Measurements from ENCODE around the gene ACTN2. TPM values are rescaled to one million over a fixed set of nuclear protein-coding genes. Genes with fewer than 3 reads are reported as not detected.

The ACTN2 gene
- total RNA-seq, 1 donor from 2014 or later: 0.54 TPM

GRCh38 chr1:236760480-236760879 lies 74.2 kb downstream of the ACTN2 start:
- H3K4me1 Mint-ChIP-seq: no peaks in the 10 kb centered on the region
- no peak overlapping the region for H3K4me3 Mint-ChIP-seq
- H3K27me3 Mint-ChIP-seq (ENCODE audit: low read depth): no peaks in the 10 kb centered on the region
- DNase-seq (ENCODE audit: low read depth, low spot score): no peak
- no peaks in the 10 kb centered on the region for H3K36me3 Mint-ChIP-seq (ENCODE audit: low read depth)
- H3K9me3 Mint-ChIP-seq: no peaks in the 10 kb centered on the region
- TF ChIP-seq CTCF (conservative IDR thresholded peaks at IDR 0.05): no peak
- no peak overlapping the region for H3K27ac Mint-ChIP-seq (ENCODE audit: unreplicated experiment)

GRCh38 chr1:236760986-236761385 lies 74.7 kb downstream of the ACTN2 start:
- Mint-ChIP-seq H3K27ac (ENCODE audit: unreplicated experiment) (no peak overlapping the region), H3K4me3 (no peak overlapping the region), H3K36me3 (ENCODE audit: low read depth) (no peaks in the 10 kb centered on the region), H3K27me3 (ENCODE audit: low read depth) (no peaks in the 10 kb centered on the region), H3K9me3 (no peaks in the 10 kb centered on the region), H3K4me1 (no peaks in the 10 kb centered on the region)
- no peak for DNase-seq (ENCODE audit: low read depth, low spot score)
- TF ChIP-seq CTCF (conservative IDR thresholded peaks at IDR 0.05): no peak

GRCh38 chr1:236761397-236762132 lies 75.3 kb downstream of the ACTN2 start:
- no peak overlapping the region for H3K4me3 Mint-ChIP-seq
- H3K36me3 Mint-ChIP-seq (ENCODE audit: low read depth): no peaks in the 10 kb centered on the region
- H3K27ac Mint-ChIP-seq (ENCODE audit: unreplicated experiment): no peak overlapping the region
- H3K4me1 Mint-ChIP-seq: no peaks in the 10 kb centered on the region
- H3K27me3 Mint-ChIP-seq (ENCODE audit: low read depth): no peaks in the 10 kb centered on the region
- TF ChIP-seq CTCF (conservative IDR thresholded peaks at IDR 0.05): no peak
- no peaks in the 10 kb centered on the region for H3K9me3 Mint-ChIP-seq
- DNase-seq (ENCODE audit: low read depth, low spot score): no peak

- Mint-ChIP-seq H3K4me3 (no peak overlapping the region), H3K27me3 (ENCODE audit: low read depth) (no peaks in the 10 kb centered on the region), H3K9me3 (no peaks in the 10 kb centered on the region), H3K4me1 (no peaks in the 10 kb centered on the region), H3K36me3 (ENCODE audit: low read depth) (no peaks in the 10 kb centered on the region), H3K27ac (ENCODE audit: unreplicated experiment) (no peak overlapping the region)
- DNase-seq (ENCODE audit: low read depth, low spot score): no peak
- no peak for TF ChIP-seq CTCF (conservative IDR thresholded peaks at IDR 0.05)
Observed at GRCh38 chr1:236762410-236762809, 76.1 kb downstream of the ACTN2 start.

- no peaks in the 10 kb centered on the region for H3K27me3 Mint-ChIP-seq (ENCODE audit: low read depth)
- no peaks in the 10 kb centered on the region for H3K36me3 Mint-ChIP-seq (ENCODE audit: low read depth)
- TF ChIP-seq CTCF (conservative IDR thresholded peaks at IDR 0.05): no peak
- DNase-seq (ENCODE audit: low read depth, low spot score): no peak
- H3K4me1 Mint-ChIP-seq: peaks cover 5% of the 10 kb centered on the region
- H3K27ac Mint-ChIP-seq (ENCODE audit: unreplicated experiment): no peak overlapping the region
- no peak overlapping the region for H3K4me3 Mint-ChIP-seq
- no peaks in the 10 kb centered on the region for H3K9me3 Mint-ChIP-seq
Observed at GRCh38 chr1:236765831-236766230, 79.5 kb downstream of the ACTN2 start.

Measured in neural crest cell (in vitro differentiated cells).